K562 (cell line): ENCODE measurements around the gene C11orf98. TPM values are rescaled to one million over a fixed set of nuclear protein-coding genes. Genes with fewer than 3 reads are reported as not detected.

ENCODE experiments used
- BCOR ChIP-seq: fragments of 450-650 bp; IDR thresholded peaks from 2 replicates; pipeline ENCODE4 v1.6.1; 2016
- EGR1 ChIP-seq: fragments of 450-650 bp; conservative IDR thresholded peaks from 2 replicates; pipeline ENCODE4 v1.6.1; 2017; ENCODE audit warnings: mild to moderate bottlenecking
- EWSR1 ChIP-seq: fragments of 450-650 bp; IDR thresholded peaks from 2 replicates; pipeline ENCODE4 v1.6.1; 2018; ENCODE audit warnings: borderline replicate concordance, mild to moderate bottlenecking, low read depth, moderate library complexity; ENCODE audit not compliant: partially characterized antibody
- PHF20 ChIP-seq: fragments of 450-650 bp; IDR thresholded peaks from 2 replicates; pipeline ENCODE4 v1.6.1; 2018; ENCODE audit not compliant: partially characterized antibody
- SMAD2 ChIP-seq: fragments of 150-350 bp; IDR thresholded peaks from 2 replicates; pipeline ENCODE4 v1.6.1; 2014; ENCODE audit warnings: low read depth, mild to moderate bottlenecking, low read length
- ZNF584 ChIP-seq: fragments of 200-800 bp; sonication (Bioruptor generic); IDR thresholded peaks from 2 replicates; pipeline ENCODE4 v1.6.1; 2016; ENCODE audit warnings: low read depth, mild to moderate bottlenecking, missing genetic modification characterization, missing compliant biosample characterization
- polyA plus RNA-seq, 8 experiments: library from polyadenylated mRNA; depleted of rRNA in 4 of 8; stranded (reverse) in 5 of 8; unstranded in 3 of 8; fragments of >200 nt; fragmentation: Nextera tagmentation in 2 of 8; fragmentation: Illumina TruSeq in 1 of 8; extraction: Ambion mirVana in 2 of 8; extraction: Trizol in 1 of 8; gene quantifications; 2 replicates each; pipeline versions ENCODE4 v1.2.1 to v1.2.3, GENCODE V29; 2011 to 2014; ENCODE audit warnings: inconsistent platforms in 1 of 8, missing spikeins in 1 of 8
- total RNA-seq, 7 experiments: library from RNA; depleted of rRNA in 6 of 7; stranded (reverse); fragments of >200 nt in 6 of 7; fragmentation: Illumina TruSeq in 2 of 7; extraction: Trizol in 2 of 7; gene quantifications; 2 replicates each; pipeline versions ENCODE4 v1.2.1 to v1.2.3, GENCODE V29; 2011 to 2021; ENCODE audit warnings: low replicate concordance in 1 of 7
- TF ChIP-seq, protein P1 (sequence below): fragments of 450-650 bp; IDR thresholded peaks from 2 replicates; pipeline ENCODE4 v1.6.1; 2016; ENCODE audit warnings: mild to moderate bottlenecking, moderate library complexity
- TF ChIP-seq, protein P2 (sequence below): sonication (generic); formaldehyde crosslinking; IDR thresholded peaks from 2 replicates; pipeline ENCODE4 v1.8.0; 2022; ENCODE audit warnings: mild to moderate bottlenecking, missing genetic modification reagents
- TF ChIP-seq, protein P3 (sequence below): sonication (generic); formaldehyde crosslinking; IDR thresholded peaks from 2 replicates; pipeline ENCODE4 v1.9.0; 2022; ENCODE audit warnings: mild to moderate bottlenecking, missing genetic modification reagents
- TF ChIP-seq, protein P4 (sequence below): fragments of 450-650 bp; conservative IDR thresholded peaks from 2 replicates; pipeline ENCODE4 v1.6.1; 2016; ENCODE audit warnings: missing genetic modification characterization, low read depth, mild to moderate bottlenecking, control low read depth, missing compliant biosample characterization
- TF ChIP-seq, protein P5 (sequence below): fragments of 200-800 bp; sonication (Bioruptor generic); IDR thresholded peaks from 2 replicates; pipeline ENCODE4 v1.6.1; 2017; ENCODE audit warnings: missing genetic modification characterization, missing compliant biosample characterization

Gene C11orf98
- total and polyA plus RNA-seq, 9 of the 15 experiments (the other 6 are each of a cell fraction or from before 2014, with no cell fraction given): 103 to 352 (median 218) TPM

DNA sequence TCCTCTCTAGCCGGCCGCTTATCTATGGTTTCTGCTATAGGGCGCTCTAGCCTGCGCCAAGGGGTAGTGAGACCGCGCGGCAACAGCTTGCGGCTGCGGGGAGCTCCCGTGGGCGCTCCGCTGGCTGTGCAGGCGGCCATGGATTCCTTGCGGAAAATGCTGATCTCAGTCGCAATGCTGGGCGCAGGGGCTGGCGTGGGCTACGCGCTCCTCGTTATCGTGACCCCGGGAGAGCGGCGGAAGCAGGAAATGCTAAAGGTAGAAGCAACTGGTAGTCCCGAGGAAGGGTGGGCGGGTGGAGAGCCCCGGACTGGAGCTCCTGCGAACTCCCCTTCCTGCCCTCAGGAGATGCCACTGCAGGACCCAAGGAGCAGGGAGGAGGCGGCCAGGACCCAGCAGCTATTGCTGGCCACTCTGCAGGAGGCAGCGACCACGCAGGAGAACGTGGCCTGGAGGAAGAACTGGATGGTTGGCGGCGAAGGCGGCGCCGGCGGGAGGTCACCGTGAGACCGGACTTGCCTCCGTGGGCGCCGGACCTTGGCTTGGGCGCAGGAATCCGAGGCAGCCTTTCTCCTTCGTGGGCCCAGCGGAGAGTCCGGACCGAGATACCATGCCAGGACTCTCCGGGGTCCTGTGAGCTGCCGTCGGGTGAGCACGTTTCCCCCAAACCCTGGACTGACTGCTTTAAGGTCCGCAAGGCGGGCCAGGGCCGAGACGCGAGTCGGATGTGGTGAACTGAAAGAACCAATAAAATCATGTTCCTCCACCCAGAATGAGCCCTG is 6.8 kb upstream of the C11orf98 start, which contains the start of the genes LBHD1 and UQCC3 (continued):
- TF ChIP-seq, protein P1, sequence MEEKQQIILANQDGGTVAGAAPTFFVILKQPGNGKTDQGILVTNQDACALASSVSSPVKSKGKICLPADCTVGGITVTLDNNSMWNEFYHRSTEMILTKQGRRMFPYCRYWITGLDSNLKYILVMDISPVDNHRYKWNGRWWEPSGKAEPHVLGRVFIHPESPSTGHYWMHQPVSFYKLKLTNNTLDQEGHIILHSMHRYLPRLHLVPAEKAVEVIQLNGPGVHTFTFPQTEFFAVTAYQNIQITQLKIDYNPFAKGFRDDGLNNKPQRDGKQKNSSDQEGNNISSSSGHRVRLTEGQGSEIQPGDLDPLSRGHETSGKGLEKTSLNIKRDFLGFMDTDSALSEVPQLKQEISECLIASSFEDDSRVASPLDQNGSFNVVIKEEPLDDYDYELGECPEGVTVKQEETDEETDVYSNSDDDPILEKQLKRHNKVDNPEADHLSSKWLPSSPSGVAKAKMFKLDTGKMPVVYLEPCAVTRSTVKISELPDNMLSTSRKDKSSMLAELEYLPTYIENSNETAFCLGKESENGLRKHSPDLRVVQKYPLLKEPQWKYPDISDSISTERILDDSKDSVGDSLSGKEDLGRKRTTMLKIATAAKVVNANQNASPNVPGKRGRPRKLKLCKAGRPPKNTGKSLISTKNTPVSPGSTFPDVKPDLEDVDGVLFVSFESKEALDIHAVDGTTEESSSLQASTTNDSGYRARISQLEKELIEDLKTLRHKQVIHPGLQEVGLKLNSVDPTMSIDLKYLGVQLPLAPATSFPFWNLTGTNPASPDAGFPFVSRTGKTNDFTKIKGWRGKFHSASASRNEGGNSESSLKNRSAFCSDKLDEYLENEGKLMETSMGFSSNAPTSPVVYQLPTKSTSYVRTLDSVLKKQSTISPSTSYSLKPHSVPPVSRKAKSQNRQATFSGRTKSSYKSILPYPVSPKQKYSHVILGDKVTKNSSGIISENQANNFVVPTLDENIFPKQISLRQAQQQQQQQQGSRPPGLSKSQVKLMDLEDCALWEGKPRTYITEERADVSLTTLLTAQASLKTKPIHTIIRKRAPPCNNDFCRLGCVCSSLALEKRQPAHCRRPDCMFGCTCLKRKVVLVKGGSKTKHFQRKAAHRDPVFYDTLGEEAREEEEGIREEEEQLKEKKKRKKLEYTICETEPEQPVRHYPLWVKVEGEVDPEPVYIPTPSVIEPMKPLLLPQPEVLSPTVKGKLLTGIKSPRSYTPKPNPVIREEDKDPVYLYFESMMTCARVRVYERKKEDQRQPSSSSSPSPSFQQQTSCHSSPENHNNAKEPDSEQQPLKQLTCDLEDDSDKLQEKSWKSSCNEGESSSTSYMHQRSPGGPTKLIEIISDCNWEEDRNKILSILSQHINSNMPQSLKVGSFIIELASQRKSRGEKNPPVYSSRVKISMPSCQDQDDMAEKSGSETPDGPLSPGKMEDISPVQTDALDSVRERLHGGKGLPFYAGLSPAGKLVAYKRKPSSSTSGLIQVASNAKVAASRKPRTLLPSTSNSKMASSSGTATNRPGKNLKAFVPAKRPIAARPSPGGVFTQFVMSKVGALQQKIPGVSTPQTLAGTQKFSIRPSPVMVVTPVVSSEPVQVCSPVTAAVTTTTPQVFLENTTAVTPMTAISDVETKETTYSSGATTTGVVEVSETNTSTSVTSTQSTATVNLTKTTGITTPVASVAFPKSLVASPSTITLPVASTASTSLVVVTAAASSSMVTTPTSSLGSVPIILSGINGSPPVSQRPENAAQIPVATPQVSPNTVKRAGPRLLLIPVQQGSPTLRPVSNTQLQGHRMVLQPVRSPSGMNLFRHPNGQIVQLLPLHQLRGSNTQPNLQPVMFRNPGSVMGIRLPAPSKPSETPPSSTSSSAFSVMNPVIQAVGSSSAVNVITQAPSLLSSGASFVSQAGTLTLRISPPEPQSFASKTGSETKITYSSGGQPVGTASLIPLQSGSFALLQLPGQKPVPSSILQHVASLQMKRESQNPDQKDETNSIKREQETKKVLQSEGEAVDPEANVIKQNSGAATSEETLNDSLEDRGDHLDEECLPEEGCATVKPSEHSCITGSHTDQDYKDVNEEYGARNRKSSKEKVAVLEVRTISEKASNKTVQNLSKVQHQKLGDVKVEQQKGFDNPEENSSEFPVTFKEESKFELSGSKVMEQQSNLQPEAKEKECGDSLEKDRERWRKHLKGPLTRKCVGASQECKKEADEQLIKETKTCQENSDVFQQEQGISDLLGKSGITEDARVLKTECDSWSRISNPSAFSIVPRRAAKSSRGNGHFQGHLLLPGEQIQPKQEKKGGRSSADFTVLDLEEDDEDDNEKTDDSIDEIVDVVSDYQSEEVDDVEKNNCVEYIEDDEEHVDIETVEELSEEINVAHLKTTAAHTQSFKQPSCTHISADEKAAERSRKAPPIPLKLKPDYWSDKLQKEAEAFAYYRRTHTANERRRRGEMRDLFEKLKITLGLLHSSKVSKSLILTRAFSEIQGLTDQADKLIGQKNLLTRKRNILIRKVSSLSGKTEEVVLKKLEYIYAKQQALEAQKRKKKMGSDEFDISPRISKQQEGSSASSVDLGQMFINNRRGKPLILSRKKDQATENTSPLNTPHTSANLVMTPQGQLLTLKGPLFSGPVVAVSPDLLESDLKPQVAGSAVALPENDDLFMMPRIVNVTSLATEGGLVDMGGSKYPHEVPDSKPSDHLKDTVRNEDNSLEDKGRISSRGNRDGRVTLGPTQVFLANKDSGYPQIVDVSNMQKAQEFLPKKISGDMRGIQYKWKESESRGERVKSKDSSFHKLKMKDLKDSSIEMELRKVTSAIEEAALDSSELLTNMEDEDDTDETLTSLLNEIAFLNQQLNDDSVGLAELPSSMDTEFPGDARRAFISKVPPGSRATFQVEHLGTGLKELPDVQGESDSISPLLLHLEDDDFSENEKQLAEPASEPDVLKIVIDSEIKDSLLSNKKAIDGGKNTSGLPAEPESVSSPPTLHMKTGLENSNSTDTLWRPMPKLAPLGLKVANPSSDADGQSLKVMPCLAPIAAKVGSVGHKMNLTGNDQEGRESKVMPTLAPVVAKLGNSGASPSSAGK: peak; percentile 85
- TF ChIP-seq, protein P2, sequence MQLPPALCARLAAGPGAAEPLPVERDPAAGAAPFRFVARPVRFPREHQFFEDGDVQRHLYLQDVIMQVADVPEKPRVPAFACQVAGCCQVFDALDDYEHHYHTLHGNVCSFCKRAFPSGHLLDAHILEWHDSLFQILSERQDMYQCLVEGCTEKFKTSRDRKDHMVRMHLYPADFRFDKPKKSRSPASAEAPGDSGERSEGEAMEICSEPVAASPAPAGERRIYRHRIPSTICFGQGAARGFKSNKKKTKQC (CRISPR knock-in tag): no peak
- TF ChIP-seq, protein P3, sequence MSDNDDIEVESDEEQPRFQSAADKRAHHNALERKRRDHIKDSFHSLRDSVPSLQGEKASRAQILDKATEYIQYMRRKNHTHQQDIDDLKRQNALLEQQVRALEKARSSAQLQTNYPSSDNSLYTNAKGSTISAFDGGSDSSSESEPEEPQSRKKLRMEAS (CRISPR knock-in tag): peak; percentile 85; the same call in 1 of the 2 replicates
- TF ChIP-seq, protein P4, sequence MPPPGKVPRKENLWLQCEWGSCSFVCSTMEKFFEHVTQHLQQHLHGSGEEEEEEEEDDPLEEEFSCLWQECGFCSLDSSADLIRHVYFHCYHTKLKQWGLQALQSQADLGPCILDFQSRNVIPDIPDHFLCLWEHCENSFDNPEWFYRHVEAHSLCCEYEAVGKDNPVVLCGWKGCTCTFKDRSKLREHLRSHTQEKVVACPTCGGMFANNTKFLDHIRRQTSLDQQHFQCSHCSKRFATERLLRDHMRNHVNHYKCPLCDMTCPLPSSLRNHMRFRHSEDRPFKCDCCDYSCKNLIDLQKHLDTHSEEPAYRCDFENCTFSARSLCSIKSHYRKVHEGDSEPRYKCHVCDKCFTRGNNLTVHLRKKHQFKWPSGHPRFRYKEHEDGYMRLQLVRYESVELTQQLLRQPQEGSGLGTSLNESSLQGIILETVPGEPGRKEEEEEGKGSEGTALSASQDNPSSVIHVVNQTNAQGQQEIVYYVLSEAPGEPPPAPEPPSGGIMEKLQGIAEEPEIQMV (tag): 0 out of 2 replicates have a peak, but pooled peaks have one; percentile 42
- TF ChIP-seq EWSR1 (no peak), ZNF584 (CRISPR knock-in tag) (no peak), BCOR (peak; percentile 41; the same call in 1 of the 2 replicates), EGR1 (peak; percentile 71), PHF20 (peak; percentile 8), SMAD2 (no peak)
- TF ChIP-seq, protein P5, sequence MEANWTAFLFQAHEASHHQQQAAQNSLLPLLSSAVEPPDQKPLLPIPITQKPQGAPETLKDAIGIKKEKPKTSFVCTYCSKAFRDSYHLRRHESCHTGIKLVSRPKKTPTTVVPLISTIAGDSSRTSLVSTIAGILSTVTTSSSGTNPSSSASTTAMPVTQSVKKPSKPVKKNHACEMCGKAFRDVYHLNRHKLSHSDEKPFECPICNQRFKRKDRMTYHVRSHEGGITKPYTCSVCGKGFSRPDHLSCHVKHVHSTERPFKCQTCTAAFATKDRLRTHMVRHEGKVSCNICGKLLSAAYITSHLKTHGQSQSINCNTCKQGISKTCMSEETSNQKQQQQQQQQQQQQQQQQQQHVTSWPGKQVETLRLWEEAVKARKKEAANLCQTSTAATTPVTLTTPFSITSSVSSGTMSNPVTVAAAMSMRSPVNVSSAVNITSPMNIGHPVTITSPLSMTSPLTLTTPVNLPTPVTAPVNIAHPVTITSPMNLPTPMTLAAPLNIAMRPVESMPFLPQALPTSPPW (CRISPR knock-in tag): peak; percentile 59
